Vagina (tissue), 2 donors: ENCODE results near the gene ARID2.

Source experiments
- CTCF ChIP-seq, 3 experiments: fragments of 450-650 bp in 2 of 3; fragments of 200-600 bp in 1 of 3; sonication (generic) in 1 of 3; IDR thresholded peaks; one replicate each; pipeline ENCODE4 v1.5.1; 2017 to 2019; ENCODE audit warnings: antibody characterized with exemption in 3 of 3, mild to moderate bottlenecking in 2 of 3, moderate library complexity in 2 of 3
- POLR2A ChIP-seq, 2 donors: fragments of 450-650 bp; IDR thresholded peaks; one replicate each; pipeline ENCODE4 v1.6.1; 2017; ENCODE audit warnings: antibody characterized with exemption in 2 of 2, mild to moderate bottlenecking in 2 of 2, moderate library complexity in 2 of 2
- POLR2AphosphoS5 ChIP-seq, 2 donors: sonication (generic); formaldehyde crosslinking; IDR thresholded peaks; one replicate each; pipeline ENCODE4 v1.9.0; 2017; ENCODE audit warnings: antibody characterized with exemption in 2 of 2, mild to moderate bottlenecking in 2 of 2, low read depth in 1 of 2; ENCODE audit not compliant: insufficient read depth in 1 of 2

DNA sequence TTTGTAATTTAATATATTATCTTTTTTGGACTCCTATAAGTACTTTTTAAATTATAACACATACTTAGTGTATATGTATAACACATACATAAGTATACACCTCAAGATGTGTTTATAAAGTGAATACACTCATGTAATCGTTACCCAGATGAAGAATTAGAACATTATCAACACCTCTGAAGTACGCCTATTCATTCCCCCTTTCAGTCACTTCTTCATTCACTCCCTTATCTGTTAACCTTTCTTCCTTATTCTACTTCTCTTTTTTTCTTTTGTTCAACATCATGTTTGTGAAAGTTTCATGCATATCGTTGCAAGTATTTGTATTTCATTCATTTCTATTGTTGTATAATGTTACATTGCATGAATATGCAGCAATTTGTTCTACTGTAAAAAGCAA, 98.5 kb downstream of the ARID2 start:
- TF ChIP-seq CTCF (IDR thresholded peaks at IDR 0.05) (no peak), POLR2AphosphoS5 (IDR thresholded peaks at IDR 0.05; ENCODE audit: insufficient read depth in 1 of 2, low read depth in 1 of 2) (no peak), POLR2A (IDR thresholded peaks at IDR 0.05) (no peak)
